ENCODE data around the gene SH3PXD2B. TPM values are rescaled to one million over a fixed set of nuclear protein-coding genes. Genes with fewer than 3 reads are reported as not detected.
"Not testable (repeated sequence)": the region's sequence is repeated elsewhere in the genome, so short reads cannot be mapped to it uniquely, and the experiment has no call there.

SH3PXD2B gene
- total RNA-seq, 1 experiment from 2014 or later, result 27.5 TPM

GRCh38 chr5:172370237-172370640 is 84.1 kb downstream of the SH3PXD2B start:
- no peak for TF ChIP-seq YY1 (IDR thresholded peaks at IDR 0.05; ENCODE audit: extremely low read depth, insufficient replicate concordance, low read depth, low read length)
- TF ChIP-seq RAD21 (IDR thresholded peaks at IDR 0.05; ENCODE audit: low read depth), result no peak
- TF ChIP-seq CTCF (IDR thresholded peaks at IDR 0.05 in 2 of 3, conservative IDR thresholded peaks at IDR 0.05 in 1 of 3; ENCODE audit: borderline replicate concordance in 1 of 3, insufficient read depth in 1 of 3, low read depth in 2 of 3, low read length in 2 of 3), result no peak
- TF ChIP-seq SRF (IDR thresholded peaks at IDR 0.05; ENCODE audit: low read depth), result no peak
- TF ChIP-seq TCF7L2 (IDR thresholded peaks at IDR 0.05; ENCODE audit: borderline replicate concordance, extremely low read depth, insufficient read depth, insufficient read length), result no peak
- no peak for TF ChIP-seq ZBTB33 (IDR thresholded peaks at IDR 0.05; ENCODE audit: extremely low read depth, insufficient replicate concordance, low read length)
- TF ChIP-seq ZFX (IDR thresholded peaks at IDR 0.05), result no peak
- TF ChIP-seq REST (IDR thresholded peaks at IDR 0.05; ENCODE audit: low read depth), result no peak
- no peak for TF ChIP-seq CEBPB (IDR thresholded peaks at IDR 0.05; ENCODE audit: low read depth)
- no peak for TF ChIP-seq CBX3 (IDR thresholded peaks at IDR 0.05; ENCODE audit: low read depth)
- no peak for TF ChIP-seq POLR2AphosphoS5 (IDR thresholded peaks at IDR 0.05; ENCODE audit: low read depth, low read length)
- H3K4me3 ChIP-seq (replicated peaks in 1 of 2; ENCODE audit: low read depth in 1 of 2, low read length in 2 of 2), result no peak overlapping the region
- ChIA-PET CTCF (interaction anchor here (1.0 kb wide), 1 partner anchor 9 kb away, joined by 3 read pairs; no protein-coding TSS in a partner anchor), RAD21 (ENCODE audit: low non-redundant PET in 1 of 2, low total read pairs in 2 of 2, uncharacterized antibody in 2 of 2, unreplicated experiment in 2 of 2) (no interaction called here), POLR2A (no interaction called here)
- no peak overlapping the region for H3K4me2 ChIP-seq (ENCODE audit: low read length)
- no peaks in the 10 kb centered on the region for H3K79me2 ChIP-seq (ENCODE audit: insufficient read depth, low read length)
- no peak overlapping the region for H2AFZ ChIP-seq (ENCODE audit: low read depth, low read length, poor library complexity, severe bottlenecking)
- H3K36me3 ChIP-seq (ENCODE audit: control insufficient read depth in 1 of 2, insufficient read depth in 2 of 2, low read length in 2 of 2), result peaks cover 0 to 10% of the 10 kb centered on the region in 2 experiments; a peak in 2 of 4 replicates
- no peaks in the 10 kb centered on the region for H3K4me1 ChIP-seq (ENCODE audit: control insufficient read depth in 1 of 2, insufficient read depth in 2 of 2, low read length in 2 of 2)
- no peaks in the 10 kb centered on the region for H3K9me2 ChIP-seq (ENCODE audit: insufficient read depth)
- no peak overlapping the region for H3K9ac ChIP-seq (ENCODE audit: low read length)
- peaks cover 0 to 20% of the 10 kb centered on the region in 2 experiments; a peak in 1 of 4 replicates for H3K9me3 ChIP-seq (ENCODE audit: control insufficient read depth in 1 of 2, insufficient read depth in 1 of 2, low read depth in 1 of 2, low read length in 2 of 2)
- ATAC-seq (peak; percentile 27; the same call in 1 of the 2 replicates), DNase-seq (ENCODE audit: low read depth, low spot score) (no peak)
- no peaks in the 10 kb centered on the region for H4K20me1 ChIP-seq (ENCODE audit: insufficient read depth)
- intact Hi-C loops (cut with micrococcal nuclease), result no loop called here
- no TSS peak for BruUV-seq (replicated peaks)
- H3K27me3 ChIP-seq (ENCODE audit: insufficient read depth, low read length), result no peaks in the 10 kb centered on the region
- H3K27ac ChIP-seq (ENCODE audit: low read depth, low read length), result no peak overlapping the region

- peaks cover 0 to 20% of the 10 kb centered on the region in 2 experiments; a peak in 1 of 4 replicates for H3K9me3 ChIP-seq (ENCODE audit: control insufficient read depth in 1 of 2, insufficient read depth in 1 of 2, low read depth in 1 of 2, low read length in 2 of 2)
- ATAC-seq; H3K27me3 ChIP-seq (ENCODE audit: insufficient read depth, low read length); H3K4me1 ChIP-seq (ENCODE audit: control insufficient read depth in 1 of 2, insufficient read depth in 2 of 2, low read length in 2 of 2); H3K9ac ChIP-seq (ENCODE audit: low read length); BruUV-seq (replicated peaks); H3K9me2 ChIP-seq (ENCODE audit: insufficient read depth); POLR2A ChIA-PET; H3K4me2 ChIP-seq (ENCODE audit: low read length); intact Hi-C loops (cut with micrococcal nuclease); H3K27ac ChIP-seq (ENCODE audit: low read depth, low read length); H3K4me3 ChIP-seq (replicated peaks in 1 of 2; ENCODE audit: low read depth in 1 of 2, low read length in 2 of 2); RAD21 ChIA-PET (ENCODE audit: low non-redundant PET in 1 of 2, low total read pairs in 2 of 2, uncharacterized antibody in 2 of 2, unreplicated experiment in 2 of 2); CTCF ChIA-PET; H3K79me2 ChIP-seq (ENCODE audit: insufficient read depth, low read length); DNase-seq (ENCODE audit: low read depth, low spot score); H4K20me1 ChIP-seq (ENCODE audit: insufficient read depth); H2AFZ ChIP-seq (ENCODE audit: low read depth, low read length, poor library complexity, severe bottlenecking); H3K36me3 ChIP-seq (ENCODE audit: control insufficient read depth in 1 of 2, insufficient read depth in 2 of 2, low read length in 2 of 2): not testable (repeated sequence)
These were observed 85.6 kb downstream of the SH3PXD2B start for GRCh38 chr5:172368699-172369098.

Data from HCT116 (cell line).